ENCODE results near the gene TTC39C. TPM values are rescaled to one million over a fixed set of nuclear protein-coding genes. Genes with fewer than 3 reads are reported as not detected.

TTC39C gene
- polyA plus RNA-seq, 1 donor: 10.9 TPM

- DNase-seq: no peak
Measured at GRCh38 chr18:23990474-23991410, 23.8 kb upstream of the TTC39C start.

GRCh38 chr18:23992089-23992940 is 22.2 kb upstream of the TTC39C start:
- DNase-seq: no peak

- DNase-seq: no peak
Measured at GRCh38 chr18:23992941-23993280, 21.6 kb upstream of the TTC39C start.

GRCh38 chr18:23994361-23994902 is 20.1 kb upstream of the TTC39C start:
- DNase-seq: no peak

GRCh38 chr18:23995180-23995579 is 19.4 kb upstream of the TTC39C start:
- no peak for DNase-seq

GRCh38 chr18:23998018-23998417 is 16.5 kb upstream of the TTC39C start:
- no peak for DNase-seq

GRCh38 chr18:23998820-23999219 is 15.7 kb upstream of the TTC39C start:
- no peak for DNase-seq

GRCh38 chr18:24000613-24001490 is 13.7 kb upstream of the TTC39C start:
- no peak for DNase-seq

GRCh38 chr18:24002479-24002878 is 12.1 kb upstream of the TTC39C start:
- no peak for DNase-seq

GRCh38 chr18:24003288-24003687 is 11.3 kb upstream of the TTC39C start:
- DNase-seq: no peak

GRCh38 chr18:24003903-24004640 is 10.5 kb upstream of the TTC39C start:
- no peak for DNase-seq

GRCh38 chr18:24006712-24007313 is 7.7 kb upstream of the TTC39C start:
- DNase-seq: no peak

- DNase-seq: no peak
Measured at GRCh38 chr18:24009246-24009645, 5.3 kb upstream of the TTC39C start.

- no peak for DNase-seq
Measured at GRCh38 chr18:24009651-24010333, 4.8 kb upstream of the TTC39C start.

- no peak for DNase-seq
Measured at GRCh38 chr18:24010673-24011072, 3.9 kb upstream of the TTC39C start.

GRCh38 chr18:24011123-24011917 is 3.2 kb upstream of the TTC39C start:
- DNase-seq: no peak

GRCh38 chr18:24013051-24013450 is 1.5 kb upstream of the TTC39C start:
- DNase-seq: no peak

GRCh38 chr18:24014986-24015638 is 558 bp downstream of the TTC39C start:
- peak; percentile 38 for DNase-seq

All from left kidney (tissue), 2 donors.